ENCODE results near the gene SIL1.
"Not testable (repeated sequence)": the region's sequence is repeated elsewhere in the genome, so short reads cannot be mapped to it uniquely, and the experiment has no call there.

The SIL1 gene

DNA sequence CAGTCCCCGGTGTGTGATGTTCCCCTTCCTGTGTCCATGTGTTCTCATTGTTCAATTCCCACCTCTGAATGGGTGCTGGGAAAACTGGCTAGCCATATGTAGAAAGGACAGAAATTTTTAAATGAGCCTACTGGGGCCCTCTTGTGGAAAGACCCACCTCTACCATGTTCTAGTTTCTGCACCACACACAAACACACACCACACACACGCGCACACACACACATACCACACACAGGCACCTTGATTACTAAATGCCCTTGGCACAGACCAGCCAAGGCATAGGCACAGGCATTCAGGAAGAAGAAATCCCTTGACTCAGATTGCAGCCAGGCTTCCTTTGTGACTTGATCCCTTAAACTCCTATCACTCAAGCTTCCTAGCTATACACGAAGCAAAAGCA lies 60.5 kb downstream of the SIL1 start:
- DNase-seq = no peak

DNA sequence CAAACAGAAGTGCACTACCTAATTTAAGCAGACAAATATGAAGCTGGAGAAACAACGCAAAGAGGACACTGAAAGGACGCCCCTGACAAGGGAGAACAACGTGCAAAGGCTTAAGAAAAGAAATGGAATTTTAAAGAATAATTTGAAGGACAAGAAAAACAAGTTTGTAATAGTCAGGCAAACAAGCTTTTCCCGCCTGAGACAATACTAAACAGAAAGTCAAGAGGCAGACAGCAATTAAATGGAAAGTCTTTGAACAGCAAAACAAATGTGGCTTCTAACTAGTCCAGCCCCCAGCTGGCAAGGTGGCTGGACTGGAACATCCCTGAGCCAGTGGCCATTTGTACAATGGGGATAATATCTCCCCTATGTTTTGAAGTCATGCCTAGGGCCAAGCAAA lies 63.3 kb downstream of the SIL1 start:
- DNase-seq = no peak

DNA sequence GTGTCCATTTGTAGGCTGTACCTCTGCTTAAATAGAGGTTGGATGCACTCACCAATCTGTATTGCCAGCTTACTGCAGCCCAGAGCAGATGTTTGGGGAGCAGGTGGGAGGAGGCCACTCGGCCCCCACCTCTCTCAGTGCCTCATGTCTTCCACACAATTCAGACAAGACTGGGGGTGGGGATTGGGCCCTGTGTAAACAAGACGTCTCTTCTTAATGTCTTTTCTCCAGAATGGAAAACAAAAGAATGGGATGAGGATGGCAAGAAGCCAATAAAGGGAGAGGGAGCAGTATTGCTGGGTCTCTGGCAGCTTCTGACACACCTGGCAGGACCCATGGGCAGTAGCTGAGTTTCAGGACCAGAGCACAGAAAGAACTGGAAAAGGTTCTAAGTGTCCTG lies 64.9 kb downstream of the SIL1 start:
- DNase-seq = no peak

DNA sequence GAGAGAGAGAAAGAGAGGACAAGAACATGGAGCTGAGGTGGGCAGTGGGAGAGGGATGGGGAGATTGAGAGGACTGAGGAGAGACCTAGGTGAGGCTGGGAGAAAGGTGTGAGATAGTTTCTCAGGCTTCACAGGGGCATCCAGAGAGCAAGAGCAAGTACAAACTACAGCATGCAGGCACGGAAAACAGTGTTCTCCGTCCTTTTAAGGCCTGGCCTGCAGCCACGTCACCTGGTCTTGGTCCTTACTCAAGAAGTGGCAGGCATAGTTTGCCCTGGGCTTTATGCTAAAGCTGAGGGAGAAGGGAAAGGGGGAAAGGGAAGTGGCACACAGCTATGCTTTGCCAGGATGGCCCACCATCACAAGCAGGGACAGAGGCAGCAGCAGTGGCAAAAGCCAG lies 65.7 kb downstream of the SIL1 start:
- no peak for DNase-seq

DNA sequence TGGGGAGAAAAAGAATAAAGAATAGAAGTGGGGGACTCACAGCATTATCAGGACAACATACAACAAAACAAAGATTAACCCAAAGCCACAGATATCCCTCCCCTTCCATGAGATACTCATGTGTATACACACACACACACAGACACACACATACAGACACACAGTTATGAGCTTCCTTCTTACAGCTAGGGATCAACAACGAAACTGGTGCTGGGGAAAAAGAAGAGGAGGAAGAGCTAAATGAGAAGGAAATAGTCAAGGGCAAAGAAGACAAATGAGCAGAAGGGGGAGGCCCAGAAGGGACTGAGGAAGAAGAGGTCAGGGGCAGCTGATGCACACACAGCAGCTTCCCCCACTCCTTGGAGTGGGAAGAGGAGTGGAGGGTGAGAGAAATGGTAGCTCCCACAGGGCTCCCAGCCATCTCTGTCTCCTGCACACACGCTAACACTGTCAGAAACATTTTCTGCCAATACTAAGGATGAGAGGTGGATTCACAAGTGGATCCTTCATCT lies 66.2 kb downstream of the SIL1 start:
- DNase-seq = no peak

DNA sequence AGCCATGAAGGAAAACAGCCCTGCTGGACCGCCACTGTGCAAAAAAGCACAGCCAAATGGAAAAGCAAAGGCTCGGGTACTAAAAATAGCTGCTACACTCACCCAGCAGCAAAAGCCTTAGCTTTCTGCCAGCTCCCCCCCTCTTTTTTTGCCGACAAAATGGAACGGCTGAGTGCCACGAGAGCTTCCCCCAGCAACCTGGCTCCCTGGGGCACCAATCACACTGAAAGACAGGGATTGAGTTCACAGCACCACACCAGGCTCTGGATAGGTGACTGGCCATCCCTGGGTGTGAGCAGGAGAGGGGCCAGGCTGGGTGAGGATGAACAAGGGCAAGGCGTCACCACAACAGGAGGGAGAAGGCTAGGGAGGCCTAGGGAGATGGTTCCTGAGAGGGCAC lies 66.7 kb downstream of the SIL1 start:
- no peak for DNase-seq

DNA sequence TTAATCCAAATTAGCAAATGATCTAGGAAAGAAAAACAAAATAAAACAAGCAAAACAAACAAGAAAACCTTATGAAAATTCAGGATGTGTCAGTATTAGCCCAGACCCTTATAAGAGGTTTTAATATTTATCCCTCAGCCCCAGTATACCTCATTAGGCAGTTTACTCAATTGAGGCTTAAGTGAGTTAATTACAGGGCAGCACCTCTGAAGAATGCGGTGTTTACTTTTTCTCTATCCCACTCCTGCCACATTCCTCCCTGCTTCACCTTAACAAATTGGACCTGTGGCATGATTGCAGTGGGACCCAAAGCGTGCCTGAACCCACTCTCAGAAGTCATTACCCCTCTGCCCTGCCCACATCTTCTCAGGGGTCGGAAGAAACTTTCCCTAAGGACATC lies 67.1 kb downstream of the SIL1 start:
- DNase-seq = no peak

DNA sequence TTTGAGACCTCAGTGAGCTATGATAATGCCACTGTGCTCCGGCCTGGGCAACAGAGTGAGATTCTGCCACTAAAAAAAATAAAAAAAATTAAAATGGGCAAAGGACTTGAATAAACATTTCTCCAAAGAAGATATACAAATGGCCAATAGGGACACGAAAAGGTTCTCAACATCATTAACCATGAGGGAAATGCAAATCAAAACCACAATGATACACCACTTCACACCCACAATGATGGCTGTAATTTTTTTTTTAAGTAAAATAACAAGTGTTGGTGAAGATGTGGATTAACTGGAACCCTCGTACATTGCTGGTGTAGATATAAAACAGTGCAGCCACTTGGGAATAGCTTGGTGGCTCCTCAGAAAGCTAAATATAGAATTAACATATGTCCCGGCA lies 68.0 kb downstream of the SIL1 start:
- DNase-seq = no peak

DNA sequence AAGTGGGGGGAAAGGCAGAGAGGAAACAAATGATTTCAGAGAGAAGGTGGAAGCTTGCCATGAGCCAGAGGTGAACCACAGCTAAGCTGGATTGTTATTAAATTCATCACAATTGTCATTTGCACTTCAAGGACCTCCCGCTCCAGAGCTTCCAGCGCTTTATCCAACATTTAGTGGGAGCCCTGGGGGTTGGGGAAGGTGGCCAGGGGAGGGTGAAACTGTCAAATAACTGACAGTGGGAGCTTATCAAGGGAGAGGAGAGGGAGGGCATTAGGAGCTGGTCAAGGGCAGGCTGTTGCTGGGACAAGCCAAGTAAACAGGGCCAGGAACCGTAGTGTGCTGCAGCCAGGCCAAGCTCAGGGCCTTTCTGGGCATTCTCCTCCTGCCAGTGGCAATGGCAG lies 71.5 kb downstream of the SIL1 start:
- no peak for DNase-seq

DNA sequence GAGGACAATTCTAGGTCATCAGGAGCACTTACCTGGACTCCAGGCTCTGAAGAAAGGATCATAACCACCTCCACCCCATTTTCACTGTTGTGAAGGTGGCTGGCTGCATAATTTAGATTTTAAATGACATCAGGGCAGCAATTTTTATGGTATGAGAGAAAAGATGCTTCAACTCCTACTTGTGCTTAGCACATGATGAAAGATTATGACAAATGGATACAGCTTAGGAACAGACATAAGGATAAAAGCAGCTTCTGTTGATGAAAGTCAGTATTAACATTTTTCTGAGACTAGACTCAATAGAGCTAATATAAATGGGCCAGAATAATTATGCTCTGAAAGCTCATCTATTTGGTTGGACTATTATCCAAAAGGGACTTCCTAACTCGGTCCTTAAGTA lies 72.2 kb downstream of the SIL1 start:
- DNase-seq = no peak

DNA sequence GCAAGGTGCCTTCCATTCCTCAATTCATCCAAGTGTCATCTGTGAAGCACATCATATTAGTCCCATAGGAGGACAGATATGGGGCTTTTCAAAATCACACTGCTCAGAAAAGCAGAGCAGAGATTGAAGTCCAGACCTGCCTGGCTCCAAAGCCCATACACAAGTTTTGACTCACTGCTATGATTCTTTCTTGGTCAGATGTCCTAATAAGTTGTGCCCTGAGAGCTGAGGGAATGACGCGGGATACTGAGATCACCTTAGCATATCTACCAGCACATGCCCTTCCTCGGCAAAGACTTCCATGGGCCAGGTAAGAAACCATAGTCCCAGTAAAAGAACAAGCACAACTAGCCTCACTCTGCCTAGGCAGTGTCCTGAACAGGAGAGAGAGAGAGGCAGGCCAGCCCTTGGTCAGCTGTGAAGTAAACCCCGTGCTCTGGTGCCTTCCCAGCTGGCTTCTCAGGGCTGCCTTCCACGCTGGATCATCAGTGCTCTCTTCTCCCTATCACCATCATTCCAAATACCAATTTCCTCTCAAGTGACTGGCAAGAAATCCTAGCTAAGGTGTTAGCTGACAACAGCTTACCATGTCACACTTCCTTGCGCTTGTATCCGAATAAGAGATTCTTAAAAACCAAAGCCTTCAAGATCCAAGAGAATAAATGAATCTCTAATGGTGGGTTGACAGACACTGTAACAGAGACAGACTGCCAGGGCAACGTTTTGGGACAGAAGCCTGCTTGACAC lies 73.2 kb downstream of the SIL1 start:
- no peak for DNase-seq

DNA sequence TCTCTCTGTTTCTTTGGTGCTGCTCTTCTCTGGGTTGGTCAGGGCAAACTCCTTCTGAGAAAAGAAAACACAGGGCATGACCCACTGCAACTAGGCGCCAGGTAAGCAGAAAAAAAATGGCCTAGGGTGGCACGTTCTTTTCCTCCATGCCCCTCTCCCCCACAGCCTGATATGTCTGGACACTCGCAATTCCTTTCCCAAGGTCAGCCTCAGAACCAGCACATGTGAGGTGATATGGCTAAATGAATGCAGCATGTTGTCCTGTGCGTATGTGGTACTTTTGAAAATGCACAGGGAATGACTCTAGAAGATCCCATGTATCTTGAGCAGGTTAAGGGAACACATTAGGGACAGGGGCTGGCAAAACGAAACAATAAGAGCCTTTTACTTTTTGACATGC lies 77.0 kb downstream of the SIL1 start:
- DNase-seq = no peak

DNA sequence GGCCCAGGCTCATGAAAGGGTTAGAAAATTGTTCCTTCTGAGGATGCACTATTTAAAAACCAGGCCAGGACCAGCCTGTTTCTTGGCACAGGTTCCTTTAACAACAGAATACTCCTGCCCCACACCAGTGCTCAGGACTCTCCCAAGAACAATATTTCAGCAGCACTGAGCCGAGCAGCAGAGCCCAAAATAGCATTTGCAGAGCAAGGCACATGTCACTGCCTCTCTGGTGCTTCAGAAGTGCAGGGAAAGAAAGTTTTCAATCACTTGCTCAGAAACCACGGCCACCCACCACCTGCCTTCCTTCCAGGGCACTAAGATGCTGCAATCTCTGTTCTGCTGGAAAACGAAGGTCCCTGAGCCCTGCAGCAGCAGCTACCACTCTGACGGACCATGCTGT lies 77.6 kb downstream of the SIL1 start:
- no peak for DNase-seq

DNA sequence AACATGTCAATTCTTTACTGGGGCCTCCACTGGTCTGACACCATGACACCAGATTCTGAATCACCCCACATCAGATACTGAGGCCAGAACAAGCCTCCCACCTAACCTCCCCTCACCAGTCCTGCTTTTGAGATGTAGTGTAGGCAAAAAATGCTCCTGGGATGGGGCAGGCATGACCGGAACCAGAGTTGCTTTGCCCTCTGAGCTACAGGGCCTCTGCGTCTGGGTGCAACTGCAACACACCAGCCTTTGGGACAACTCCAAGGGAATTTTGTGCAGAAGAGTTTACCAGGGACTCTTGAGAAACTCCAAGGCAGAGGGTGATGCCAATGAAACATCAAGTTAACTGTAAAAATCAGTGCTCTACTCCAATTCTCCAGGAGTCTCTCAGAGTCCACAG lies 79.4 kb downstream of the SIL1 start:
- no peak for DNase-seq

DNA sequence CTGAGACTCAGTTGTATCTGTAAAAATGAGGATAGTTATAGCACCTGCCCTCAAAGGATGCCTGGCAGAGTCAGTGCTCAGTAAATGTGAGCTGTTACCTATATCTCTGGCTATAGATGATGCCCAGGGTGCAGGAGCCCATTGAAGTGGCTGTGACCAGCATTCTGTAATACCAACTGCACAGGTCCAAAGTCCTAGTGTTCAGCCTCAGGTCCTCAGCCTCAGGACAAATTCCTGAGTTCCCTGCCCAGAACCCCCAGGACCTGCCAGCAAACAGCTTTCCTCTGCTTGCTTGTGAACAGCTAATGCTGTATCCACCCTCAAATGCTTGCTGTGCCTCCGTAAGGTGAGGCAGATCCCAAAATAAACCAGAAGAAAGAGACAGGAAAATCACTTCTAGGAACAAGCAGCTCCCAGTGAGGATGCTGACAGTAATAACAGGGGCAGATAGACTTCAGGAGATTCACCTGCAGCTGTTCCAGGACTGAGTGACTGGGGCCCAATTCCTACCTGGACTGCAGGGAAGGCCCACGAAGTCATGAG lies 80.8 kb downstream of the SIL1 start:
- no peak for DNase-seq

DNA sequence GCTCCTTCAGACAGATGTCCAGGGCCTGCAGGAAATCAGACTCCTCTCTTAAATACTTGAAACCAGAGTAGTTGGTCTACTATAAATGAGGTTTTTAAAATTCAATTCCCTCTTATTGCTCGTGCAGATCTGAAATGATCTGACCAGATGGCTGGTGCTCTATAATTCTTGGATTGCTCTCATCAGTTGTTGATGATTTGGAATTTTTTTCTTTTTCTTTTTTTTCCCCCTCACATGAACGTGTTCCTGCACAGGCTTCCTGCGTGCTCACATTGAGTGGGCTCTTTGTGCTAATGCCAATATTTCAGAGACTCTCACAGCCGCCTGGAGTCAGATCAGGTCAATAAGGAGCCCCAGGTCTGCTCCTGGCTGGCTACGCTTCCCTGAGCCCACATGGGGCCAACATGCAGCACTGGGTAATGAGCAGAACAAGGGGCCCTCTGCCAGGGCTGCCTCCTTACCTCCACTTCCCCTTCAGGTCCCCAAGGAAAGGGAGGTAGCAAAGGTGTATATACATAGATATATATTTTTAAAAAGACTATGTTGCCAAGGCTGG lies 82.0 kb downstream of the SIL1 start:
- no peak for DNase-seq

DNA sequence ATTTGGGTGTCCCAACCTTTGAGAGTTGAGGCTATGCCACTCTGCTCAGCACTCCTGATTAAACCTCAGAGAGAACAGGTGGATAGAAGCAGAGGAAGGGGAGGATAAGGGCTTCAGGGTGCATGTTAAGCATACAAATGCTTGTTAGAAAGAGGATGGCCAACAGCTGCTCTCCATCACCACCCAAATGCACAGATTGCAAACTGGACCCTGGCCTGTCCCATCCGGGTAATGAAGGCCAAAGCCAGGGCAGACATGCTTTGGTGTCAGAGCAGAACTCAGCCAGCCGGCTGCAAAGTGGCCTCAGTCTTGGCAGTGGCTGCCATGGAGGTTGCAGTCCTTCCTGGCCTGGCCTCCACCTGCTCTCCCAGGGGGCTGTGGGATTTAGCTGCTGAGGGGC lies 84.3 kb downstream of the SIL1 start:
- no peak for DNase-seq

DNA sequence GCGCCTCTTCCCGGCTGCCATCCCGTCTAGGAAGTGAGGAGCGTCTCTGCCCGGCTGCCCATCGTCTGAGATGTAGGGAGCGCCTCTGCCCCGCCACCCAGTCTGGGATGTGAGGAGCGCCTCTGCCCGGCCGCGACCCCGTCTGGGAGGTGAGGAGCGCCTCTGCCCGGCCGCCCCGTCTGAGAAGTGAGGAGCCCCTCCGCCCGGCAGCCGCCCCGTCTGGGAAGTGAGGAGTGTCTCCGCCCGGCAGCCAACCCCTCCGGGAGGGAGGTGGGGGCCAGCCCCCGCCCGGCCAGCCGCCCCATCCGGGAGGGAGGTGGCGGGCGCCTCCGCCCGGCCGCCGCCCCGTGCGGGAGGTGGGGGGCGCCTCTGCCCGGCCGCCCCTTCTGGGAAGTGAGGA lies 85.8 kb downstream of the SIL1 start:
- DNase-seq = not testable (repeated sequence)

DNA sequence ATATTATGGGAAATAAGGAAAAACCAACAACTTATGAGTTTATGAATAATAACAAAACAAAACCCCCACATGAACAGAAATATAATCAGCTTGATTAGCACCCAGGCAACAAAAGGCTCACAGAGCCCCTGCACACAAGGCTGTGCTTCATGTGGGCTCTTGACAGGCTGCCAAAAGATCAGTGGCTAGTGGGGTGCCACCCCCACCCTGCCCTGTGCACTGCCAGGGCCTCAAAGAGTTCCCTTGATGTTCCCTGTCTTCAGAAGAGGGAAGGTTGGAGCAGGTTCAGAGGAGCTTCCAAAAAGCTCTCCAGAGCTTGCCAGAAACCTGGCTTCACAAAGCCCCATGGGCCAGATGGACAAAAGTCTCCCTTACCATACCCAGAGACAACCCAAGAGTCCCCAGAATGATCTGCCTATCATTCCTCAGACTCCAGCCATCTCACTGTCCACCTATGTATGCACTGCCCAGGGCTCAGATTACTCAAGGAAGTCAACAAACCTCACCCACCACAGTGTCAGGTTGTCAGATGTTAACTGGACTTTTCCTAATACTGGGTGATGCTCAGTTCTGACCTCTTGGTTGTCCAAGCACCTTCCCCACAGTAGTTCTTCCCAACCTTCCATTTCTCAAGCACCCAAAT lies 87.5 kb downstream of the SIL1 start:
- no peak for DNase-seq

DNA sequence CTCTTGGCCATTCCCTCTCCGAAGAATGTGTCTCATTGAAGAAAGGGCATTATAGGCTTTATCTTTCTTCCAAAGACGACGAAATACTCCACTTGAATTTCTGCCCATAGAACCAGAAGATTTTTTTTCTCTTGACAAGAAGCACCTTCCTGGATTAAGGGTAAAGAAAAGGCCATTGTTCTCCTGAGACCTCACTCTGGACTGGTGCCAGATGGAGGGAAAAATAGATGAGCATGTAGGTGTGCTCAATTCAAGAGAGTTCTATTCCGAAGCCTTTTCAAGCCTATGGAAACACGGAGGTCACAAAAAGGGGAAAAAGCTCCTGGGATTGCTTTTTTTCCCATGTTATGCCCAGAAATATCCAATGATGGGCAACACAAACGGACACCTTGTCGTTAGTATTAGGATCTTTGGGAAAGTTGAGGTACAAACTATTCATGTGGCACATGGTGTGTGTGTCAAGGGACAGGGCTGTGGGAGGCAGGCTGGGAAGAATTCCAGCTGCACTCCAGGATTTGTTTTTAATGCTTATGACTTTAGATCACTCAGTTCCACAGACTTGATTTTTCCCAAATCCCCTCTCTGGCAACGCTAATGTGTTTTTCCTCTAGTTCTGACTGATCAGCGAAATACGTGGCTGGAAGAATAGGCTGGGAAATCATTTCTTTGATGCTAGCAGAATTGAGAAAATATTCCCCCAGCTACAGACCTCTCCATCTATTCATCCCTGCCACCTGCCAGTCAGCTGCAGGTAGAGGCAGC lies 89.9 kb downstream of the SIL1 start:
- no peak for DNase-seq

DNA sequence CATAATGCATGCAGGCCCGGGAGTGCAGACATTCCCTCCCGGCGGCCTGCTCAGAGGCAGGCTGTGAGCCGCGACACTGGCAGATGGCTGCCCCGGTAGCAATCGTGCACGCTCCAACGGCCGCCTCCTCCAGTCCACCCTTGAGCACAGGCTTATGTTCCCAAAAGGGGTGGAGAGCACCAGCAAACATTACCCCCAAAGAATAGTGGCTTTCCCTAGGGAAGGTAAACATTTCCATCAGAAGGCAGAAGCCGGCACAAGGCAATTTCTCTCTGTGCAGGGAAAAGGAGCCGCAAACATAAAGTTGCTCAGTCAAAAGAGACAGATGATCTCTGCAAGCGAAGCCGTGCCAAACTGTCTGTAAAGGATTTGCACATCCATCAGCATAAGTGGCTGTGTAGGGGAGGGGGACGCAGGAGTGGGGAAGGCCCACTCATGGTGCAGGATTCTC lies 92.5 kb downstream of the SIL1 start:
- no peak for DNase-seq

DNA sequence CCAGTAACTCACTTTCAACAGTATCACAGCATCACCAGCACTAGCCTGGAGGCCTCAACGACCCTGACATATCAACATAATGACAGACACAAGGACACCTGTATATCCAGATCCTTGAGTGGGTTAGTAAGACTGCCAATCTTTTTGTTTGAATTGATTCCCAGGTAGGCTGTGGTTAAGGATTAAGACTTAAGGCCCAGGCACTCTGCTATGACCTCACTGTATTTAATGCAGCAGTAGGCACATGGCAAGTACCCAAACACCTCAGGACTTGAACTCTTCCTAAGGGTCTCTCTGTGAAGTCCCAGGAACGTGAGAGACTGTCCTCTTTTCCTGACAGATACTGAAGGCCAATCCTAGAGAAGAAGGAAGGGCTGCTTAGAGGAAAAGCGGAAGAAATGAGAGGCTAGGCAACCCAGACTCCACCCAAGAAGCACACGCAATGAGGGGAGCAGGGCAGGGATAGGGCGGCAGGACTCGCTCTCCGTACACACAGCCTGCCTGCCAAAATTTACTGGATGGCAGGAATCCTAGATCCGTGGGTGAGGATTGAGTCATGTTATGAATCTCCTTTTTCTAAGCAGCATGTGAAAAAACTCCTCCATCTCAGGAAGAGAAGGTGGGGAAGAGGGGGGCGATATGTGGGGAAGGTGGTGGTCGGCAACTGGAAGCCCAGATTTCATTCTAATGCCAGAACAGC lies 93.4 kb downstream of the SIL1 start:
- no peak for DNase-seq

DNA sequence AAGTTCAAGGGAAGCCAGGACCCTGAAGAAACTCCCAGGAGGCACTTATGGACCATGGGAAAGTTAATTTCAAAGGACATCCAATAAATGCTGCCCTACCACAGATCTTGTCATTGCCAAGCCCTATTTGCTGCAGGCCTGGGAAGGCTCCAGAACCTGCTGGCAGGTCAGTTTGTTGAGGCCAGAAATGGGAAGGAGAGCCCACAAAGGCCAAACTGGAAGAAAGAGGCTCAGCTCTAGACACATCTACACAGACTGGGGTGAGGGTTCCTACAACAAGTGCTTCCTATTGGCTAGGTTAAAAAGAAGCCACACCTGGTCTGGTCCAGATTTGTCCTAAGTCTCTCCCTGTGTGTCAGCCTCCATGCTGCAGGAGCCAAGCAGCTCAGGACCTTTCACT lies 94.4 kb downstream of the SIL1 start:
- no peak for DNase-seq
